ENCODE data around the gene HS3ST5.
"Not testable (repeated sequence)": the region's sequence is repeated elsewhere in the genome, so short reads cannot be mapped to it uniquely, and the experiment has no call there.

Gene HS3ST5

GRCh38 chr6:114327074-114327473 lies 15.7 kb downstream of the HS3ST5 start:
- DNase-seq = no peak

GRCh38 chr6:114323784-114324183 lies 19.0 kb downstream of the HS3ST5 start:
- no peak for DNase-seq

GRCh38 chr6:114319749-114320148 lies 23.1 kb downstream of the HS3ST5 start:
- DNase-seq = no peak

GRCh38 chr6:114315831-114316595 lies 26.8 kb downstream of the HS3ST5 start:
- DNase-seq = no peak

GRCh38 chr6:114313816-114314215 lies 29.0 kb downstream of the HS3ST5 start:
- DNase-seq = not testable (repeated sequence)

GRCh38 chr6:114312931-114313330 lies 29.9 kb downstream of the HS3ST5 start:
- DNase-seq = no peak

- DNase-seq = no peak
Measured at GRCh38 chr6:114310053-114310452, 32.8 kb downstream of the HS3ST5 start.

GRCh38 chr6:114304304-114304887 lies 38.4 kb downstream of the HS3ST5 start:
- DNase-seq = peak in 1 of 2 experiments; percentile 38

GRCh38 chr6:114301596-114302219 lies 41.1 kb downstream of the HS3ST5 start:
- no peak for DNase-seq

- DNase-seq = no peak
Measured at GRCh38 chr6:114297135-114297534, 45.7 kb downstream of the HS3ST5 start.

- DNase-seq = no peak
Measured at GRCh38 chr6:114292431-114292830, 50.4 kb downstream of the HS3ST5 start.

GRCh38 chr6:114291428-114291827 lies 51.4 kb downstream of the HS3ST5 start:
- DNase-seq = no peak

- no peak for DNase-seq
Measured at GRCh38 chr6:114290864-114291263, 52.0 kb downstream of the HS3ST5 start.

GRCh38 chr6:114288701-114289495 lies 53.9 kb downstream of the HS3ST5 start:
- DNase-seq = no peak

GRCh38 chr6:114287461-114287860 lies 55.4 kb downstream of the HS3ST5 start:
- DNase-seq = no peak

GRCh38 chr6:114286211-114286610 lies 56.6 kb downstream of the HS3ST5 start:
- no peak for DNase-seq

GRCh38 chr6:114284281-114284680 lies 58.5 kb downstream of the HS3ST5 start:
- DNase-seq = no peak

GRCh38 chr6:114282292-114282691 lies 60.5 kb downstream of the HS3ST5 start:
- no peak for DNase-seq

- DNase-seq = no peak
Measured at GRCh38 chr6:114281496-114281895, 61.3 kb downstream of the HS3ST5 start.

GRCh38 chr6:114280239-114280982 lies 62.4 kb downstream of the HS3ST5 start:
- no peak for DNase-seq

- DNase-seq = no peak
Measured at GRCh38 chr6:114277220-114277619, 65.6 kb downstream of the HS3ST5 start.

GRCh38 chr6:114276783-114277182 lies 66.0 kb downstream of the HS3ST5 start:
- no peak for DNase-seq

- DNase-seq = no peak
Measured at GRCh38 chr6:114274836-114275235, 68.0 kb downstream of the HS3ST5 start.

Data from SW 1271 (cell line).